Measurements from ENCODE around the gene ZNF438.

DNA sequence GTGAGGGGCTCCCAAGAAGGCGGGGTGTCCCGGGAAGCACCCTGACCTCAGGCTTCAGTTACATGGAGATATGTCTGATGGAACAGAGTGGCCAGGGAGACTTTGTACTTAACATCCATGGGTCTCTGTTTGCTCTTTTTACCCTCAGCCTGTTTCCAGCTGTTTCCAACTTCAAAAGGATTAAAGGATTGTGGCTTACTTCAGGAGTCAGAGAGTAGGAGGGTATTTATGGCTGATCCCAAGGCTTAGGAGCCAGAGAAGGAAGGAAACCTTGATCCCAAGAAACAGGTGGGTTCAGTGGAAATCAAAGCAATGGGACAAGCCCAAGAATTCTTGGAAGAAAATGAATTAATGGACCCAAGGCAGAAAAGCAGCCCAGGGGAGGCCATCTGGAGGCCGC is 37.7 kb upstream of the ZNF438 start:
- TF ChIP-seq POLR2AphosphoS5 (IDR thresholded peaks at IDR 0.05) (no peak), POLR2A (IDR thresholded peaks at IDR 0.05) (no peak)
- TF ChIP-seq, protein P1, sequence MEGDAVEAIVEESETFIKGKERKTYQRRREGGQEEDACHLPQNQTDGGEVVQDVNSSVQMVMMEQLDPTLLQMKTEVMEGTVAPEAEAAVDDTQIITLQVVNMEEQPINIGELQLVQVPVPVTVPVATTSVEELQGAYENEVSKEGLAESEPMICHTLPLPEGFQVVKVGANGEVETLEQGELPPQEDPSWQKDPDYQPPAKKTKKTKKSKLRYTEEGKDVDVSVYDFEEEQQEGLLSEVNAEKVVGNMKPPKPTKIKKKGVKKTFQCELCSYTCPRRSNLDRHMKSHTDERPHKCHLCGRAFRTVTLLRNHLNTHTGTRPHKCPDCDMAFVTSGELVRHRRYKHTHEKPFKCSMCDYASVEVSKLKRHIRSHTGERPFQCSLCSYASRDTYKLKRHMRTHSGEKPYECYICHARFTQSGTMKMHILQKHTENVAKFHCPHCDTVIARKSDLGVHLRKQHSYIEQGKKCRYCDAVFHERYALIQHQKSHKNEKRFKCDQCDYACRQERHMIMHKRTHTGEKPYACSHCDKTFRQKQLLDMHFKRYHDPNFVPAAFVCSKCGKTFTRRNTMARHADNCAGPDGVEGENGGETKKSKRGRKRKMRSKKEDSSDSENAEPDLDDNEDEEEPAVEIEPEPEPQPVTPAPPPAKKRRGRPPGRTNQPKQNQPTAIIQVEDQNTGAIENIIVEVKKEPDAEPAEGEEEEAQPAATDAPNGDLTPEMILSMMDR (IDR thresholded peaks at IDR 0.05), result no peak

Data from prostate gland (tissue), 2 donors.